IPS DF 4.7 (cell line): ENCODE data around the gene F2RL3.

Experiments used
- DNase-seq: peaks from one replicate; pipeline ENCODE4 v3.0.0-alpha.2; 2013; ENCODE audit warnings: low spot score; ENCODE audit errors: extremely low read depth

Gene F2RL3

DNA sequence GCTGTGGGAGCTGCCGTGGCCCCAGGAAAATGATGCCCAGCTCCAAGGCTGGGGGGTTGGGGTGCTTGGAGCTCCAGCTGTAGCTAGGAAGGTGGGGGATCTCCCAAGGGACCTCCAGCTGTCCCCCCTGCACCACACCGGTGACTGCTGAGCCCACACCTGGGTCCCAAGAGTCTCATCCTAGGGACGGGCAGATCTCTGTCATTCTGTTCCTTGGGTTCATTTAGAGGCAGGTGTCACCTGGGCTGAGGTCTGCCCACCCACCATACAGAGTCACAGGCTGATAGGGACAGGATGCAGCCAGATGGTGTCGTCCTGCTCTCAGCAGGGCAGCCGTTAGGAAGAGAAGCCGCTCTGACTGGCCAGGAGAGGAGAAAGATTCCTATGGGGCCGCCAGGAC is 5.3 kb downstream of the F2RL3 start:
- no peak for DNase-seq

DNA sequence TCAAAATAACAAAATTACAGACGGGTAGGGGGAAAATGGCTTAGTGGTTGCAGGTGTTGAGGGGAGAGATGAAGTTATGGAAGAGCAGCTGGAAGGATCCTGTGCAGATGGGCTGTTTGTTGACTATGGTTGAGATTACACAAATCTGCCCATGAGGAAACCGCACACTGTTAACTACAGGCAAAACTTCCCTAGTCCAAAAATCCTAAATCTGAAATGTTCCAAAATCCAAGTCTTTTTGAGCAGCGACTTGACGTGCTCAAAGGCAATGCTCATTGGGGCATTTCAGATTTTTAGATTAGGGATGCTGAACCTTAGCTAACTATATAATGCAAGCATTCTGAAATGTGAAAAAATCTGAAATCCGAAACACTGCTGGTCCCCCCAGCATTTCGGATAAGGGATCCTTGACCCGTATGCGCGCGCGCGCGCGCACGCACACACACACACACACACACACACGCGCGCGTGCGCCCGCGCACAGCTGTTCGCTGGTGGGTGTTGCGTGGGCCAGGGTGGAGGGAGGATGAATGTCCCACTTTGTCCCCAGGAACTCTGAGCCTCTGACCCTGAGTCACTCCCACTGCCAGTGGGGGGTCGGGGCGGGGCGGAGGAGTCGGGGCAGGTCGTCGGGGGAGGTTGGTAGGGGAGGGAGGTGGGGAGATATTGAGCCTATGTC is 6.8 kb downstream of the F2RL3 start:
- DNase-seq: no peak

DNA sequence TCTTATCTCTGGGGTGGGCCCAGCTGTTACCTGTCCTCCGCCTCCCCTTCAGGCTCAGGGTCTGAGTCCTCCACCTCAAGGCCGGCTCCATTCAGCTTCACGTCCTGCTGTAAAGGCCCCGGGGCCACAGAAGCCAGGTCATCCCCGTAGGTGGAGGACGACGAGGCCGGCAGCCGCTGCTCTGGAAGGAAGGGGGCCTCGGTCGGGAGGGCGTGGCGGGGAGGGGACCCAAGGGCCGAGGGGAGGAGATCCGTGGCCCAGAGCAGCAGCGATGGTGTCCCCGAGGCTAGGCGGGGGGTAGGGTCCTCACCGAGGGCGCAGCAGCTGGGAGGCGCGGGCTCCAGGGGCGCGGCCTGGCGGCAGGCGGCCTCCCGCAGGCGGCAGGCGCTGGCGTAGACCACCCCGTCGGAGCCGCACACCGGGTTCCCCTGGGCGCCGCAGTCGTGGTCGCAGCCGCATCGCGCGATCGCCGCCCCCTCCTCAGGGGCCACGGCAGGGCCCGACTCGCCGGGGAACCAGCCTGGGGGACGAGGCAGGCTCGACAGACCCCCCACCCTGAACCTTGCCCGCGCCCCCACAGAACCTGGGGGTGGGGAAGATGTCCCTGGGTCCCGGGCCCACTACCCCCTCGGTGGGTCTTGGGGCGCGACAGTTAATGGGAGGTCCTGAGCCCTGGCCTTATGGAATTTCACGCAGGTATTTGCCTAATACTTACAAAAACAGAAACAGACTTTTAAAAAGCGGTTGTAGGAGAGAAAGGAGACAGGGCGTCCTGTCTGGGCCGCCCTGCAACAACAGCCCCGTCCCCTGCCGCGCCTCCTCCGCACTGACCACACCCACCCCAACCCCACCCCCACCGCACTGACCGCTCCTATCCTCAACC is 7.6 kb downstream of the F2RL3 start:
- DNase-seq: no peak

DNA sequence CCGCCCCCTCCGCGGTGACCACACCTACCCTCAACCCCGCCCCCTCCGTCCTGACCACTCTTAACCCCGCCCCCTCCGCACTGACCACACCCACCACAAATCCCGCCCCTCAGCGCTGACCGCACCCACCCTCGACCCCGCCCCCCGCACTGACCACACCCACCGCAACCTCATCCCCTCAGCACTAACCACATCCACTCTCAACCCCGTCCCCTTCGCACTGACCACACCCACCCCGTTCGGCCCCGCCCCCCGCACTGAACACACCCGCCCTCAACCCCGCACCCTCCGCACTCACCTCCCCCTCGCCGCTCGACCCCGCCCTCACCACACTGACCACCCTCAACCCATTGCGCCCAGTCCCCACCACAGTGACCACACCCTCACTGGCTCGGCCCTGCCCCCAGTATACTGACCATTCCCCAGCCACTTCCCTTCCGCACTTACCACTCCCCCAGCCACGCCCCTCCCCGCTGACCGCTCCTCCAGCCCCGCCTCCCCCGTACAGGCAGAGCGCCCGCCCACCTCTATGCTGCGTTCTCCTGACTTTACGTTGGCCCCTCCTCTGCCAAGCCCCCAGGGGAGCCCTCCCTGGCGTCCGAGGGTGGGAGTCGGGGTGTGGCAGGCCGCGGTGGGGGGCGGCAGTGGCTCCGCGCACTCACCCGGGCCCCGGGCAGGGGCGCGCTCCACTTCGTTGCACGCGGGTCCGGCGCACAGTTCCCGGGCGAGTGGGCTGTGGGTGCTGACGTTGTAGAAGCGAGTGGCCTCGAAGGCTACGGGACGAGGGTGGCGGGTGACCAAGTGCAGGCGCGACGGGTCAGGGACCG is 8.4 kb downstream of the F2RL3 start:
- DNase-seq: peak; percentile 66

DNA sequence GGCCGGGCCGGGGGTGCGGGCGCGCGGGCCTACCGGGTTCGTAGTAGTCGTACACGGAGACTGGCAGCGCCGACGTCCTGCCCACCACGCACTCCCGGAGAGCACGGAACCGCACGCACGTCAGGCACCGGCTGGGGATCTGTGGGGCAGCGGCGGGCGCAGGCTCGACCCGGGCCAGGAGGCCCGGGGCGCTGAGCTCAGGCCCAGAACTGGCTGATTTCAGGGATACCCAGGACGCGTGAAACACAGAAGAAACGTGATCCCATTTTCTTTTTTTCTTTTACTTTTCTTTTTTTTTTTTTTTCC is 9.0 kb downstream of the F2RL3 start:
- no peak for DNase-seq

DNA sequence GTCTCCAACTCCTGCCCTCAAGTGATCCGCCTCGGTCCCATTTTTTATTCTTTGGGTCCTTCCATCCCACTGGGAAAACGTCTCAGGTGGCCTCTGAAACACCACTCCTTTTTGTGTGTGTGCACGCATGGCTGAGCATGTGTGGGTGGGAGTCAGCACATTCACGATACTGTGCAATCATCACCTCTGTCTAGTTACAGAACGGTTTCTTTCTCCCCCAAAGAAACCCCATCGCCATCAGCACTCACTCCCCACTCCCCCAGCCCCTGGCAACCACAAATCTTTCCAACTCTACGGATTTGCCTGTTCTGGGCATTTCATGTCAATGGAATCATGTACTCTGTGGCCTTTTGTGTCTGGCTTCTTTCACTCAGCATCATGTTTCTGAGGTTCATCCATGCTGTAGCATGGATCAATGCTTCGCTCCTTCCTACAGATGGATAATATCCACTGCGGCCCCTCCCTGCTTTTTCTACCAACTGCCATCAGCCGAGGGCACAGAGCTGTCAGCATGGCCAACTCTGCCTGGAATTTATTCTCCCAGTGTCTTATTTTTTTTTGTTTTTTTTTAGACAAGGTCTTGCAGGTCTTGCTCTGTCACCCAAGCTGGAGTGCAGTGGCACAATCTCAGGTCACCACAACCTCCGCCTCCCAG is 9.7 kb downstream of the F2RL3 start:
- DNase-seq: no peak

DNA sequence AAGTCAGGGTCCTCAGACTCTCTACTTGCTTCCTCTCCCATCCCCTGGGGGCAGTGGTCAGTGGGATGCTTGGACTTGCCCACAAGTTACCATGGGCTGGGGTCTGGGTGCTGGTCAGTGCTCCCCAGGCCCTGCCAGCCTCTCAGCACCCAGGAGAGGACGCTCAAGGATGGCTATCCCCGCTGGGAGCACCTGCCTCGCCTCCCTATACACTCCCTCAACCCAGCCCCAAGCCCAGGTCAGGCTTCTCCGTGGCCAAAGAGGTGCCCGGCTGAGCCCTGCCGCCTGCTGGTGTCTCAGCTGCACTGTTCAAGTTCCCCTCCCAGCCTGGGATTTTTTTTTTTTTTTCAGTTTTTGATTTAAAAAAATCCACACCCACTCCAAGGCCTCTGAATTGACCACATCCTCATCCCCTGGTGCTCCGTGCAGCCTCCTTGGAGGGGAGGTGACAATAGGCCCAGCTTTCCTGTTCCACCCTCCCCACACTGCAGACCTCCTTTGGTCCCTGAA is 10.8 kb downstream of the F2RL3 start:
- no peak for DNase-seq

DNA sequence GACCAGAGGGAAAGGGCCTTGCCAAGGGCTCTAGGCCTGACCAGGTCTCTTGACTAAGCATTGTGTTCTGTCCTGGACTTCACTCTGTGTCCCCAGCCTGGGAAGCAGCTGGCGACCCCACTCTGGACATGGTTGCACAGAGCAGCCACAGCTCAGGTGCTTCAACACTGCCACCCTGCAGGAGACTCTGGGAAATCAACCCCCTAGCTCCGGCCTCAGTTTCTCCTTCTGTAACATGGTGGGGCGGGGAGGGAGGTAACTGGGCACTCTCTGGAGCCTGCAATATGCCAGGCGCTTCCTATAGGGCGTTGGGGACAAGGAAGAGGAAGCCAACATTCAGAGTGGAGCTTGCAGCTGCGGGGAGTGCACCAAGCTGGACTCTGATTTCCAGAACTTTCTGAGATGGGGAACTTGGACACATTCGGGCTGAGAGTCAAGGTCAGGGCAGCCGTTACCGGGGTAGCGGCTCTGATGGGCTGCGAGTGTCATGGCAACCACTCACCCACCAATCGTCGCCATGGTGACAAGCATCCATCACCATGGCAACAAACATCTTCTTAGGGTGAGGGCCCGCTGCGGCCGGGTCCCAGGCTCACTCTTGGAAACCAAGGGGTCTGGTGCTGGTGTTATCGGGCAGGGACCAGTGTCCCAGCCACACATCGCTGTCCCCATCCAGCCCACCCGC is 12.8 kb downstream of the F2RL3 start:
- DNase-seq: no peak

DNA sequence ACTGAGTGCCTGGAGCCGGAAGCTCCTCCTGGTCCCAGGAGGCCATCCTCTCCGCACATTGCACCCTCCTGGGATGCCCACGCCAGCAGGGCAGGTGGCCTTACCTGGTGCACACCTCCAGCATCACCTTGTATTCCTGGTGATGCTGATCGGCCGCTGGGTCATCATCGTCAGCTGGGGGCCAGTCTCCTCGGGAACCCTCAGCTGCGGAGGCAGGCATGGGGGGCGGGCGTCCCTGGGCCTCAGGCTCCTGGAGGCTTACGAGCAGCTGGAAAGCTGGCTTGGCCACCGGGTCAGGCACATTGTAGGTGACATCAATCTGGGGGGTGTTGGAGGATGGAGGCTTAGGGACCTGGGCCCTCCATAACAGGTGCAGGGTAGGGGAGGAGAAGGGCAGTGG is 13.7 kb downstream of the F2RL3 start:
- no peak for DNase-seq

DNA sequence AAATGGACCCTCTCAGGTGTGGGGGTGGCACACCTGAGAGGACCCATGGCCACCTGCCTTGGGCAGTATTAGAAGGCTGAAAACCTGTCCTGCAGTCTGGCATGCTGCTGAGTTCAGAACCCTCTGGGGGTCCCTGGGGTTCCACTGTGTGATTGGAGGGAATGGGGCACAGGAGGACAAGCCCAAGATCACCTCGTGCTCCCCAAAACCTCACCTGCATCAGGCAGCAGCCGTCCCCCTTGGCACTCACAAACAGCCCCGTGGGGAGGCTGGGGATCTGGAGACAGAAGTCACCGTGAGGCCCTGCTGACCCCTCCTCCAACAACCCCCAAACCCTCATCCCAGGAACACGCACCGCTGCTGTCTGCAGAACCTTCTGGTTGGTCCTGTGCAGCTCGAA is 14.5 kb downstream of the F2RL3 start:
- DNase-seq: no peak

DNA sequence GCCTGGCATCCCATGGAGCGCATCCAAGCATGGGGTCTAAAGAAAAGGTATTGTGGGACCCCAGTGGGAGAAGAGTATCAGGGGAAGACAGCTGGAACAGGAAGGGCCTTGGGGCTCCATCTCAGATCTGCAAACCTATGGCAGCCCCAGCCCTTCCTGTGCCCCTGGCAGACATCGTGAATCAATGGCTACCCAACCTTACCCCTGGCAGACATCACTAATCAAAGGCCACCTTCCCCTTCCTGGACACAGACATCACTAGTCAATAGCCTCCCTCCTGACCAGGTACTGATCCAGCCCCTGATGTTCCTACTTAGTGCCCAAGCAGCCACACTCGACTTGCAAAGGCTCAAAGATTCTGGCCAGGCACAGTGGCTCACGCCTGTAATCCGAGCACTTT is 15.8 kb downstream of the F2RL3 start:
- DNase-seq: no peak

DNA sequence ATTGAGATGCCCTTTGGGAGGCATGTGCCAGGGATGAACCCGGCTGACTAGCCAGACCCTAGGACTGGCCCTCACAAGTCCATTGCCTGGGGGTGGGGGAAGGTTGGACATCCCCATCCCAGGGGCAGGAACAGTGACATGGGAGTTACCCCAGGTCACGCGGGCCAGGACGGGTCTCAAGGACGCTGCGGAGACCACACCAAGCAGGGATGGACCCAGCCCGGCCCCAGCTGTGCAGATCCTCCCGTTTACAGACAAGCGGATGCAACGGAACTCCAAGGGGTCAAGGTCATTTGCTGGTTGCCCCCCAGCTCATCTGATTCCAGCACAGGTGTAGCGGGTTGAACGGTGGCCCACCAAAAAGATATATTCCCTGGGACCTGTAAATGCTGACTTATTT is 20.0 kb downstream of the F2RL3 start:
- no peak for DNase-seq

DNA sequence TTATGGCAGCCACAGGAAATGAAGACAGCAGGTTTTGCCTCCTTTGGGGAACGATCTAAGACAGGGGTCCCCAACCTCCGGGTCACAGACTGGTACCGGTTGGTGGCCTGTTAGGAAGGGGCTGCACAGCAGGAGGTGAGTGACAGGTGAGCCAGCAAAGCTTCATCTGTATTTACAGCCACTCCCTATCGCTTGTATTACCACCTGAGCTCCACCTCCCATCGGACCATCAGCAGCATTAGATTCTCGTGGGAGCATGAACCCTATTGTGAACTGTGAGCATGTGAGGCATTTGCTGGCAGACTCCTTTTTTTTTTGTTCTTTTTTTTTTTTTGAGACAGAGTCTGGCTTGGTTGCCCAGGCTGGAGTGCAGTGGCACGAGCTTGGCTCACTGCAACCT is 22.2 kb downstream of the F2RL3 start:
- DNase-seq: no peak

DNA sequence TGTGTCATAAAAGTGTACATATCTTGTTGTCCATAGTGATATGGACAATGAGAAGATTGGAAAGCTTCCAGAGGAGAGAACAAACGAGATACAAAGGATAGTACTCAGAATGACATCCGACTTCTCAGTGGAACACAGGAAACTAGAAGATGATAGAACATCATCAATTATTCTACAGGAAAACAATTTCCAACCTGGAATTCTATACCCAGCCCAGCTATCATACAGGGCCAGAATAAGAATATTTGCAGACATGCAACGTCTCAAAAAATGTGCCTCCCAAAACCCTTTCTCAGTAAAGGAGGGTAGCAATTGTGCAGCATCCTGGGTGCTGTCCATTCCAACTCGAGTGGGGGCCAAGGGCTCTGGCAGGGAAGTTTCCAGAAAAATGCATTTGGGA is 24.0 kb downstream of the F2RL3 start:
- no peak for DNase-seq

DNA sequence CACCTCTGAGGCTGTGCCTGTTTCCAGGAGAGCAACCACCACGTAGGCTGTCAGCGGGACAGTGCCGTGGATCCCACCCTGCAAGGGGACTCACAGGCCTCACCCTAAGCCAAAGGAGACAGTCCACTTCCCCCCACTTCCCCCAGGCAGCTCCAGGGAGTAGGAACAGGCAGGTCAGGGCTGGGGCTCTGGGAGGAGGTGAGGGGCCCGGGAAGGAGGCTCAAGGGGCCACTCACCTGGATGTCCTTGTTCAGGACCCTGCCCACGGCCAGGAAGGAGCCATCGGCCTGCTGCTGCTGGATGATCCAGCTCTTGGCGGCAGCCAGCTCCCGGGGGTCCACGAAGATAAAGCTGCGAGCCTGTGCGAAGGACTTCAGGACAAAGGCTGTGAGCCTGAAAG is 25.6 kb downstream of the F2RL3 start:
- no peak for DNase-seq

DNA sequence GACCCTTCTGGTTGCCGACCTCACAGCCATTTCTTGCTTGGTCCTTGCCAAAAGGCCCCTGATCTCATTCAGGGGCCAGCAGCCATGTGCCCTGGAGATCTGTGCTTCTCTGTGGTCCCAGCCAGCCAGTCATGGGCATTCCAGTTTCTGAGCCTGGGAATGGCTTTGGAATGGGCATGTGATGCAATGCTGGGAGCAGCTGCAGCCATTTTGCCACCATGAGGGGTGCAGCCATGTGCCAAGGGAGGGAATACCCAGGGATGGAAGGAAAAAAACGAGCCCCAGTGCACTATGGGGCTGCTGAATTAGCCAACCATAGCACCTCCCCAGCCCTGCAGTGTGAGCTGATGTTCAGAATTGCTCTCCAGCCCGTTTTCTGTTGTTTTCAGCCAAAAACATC is 26.3 kb downstream of the F2RL3 start:
- DNase-seq: no peak

DNA sequence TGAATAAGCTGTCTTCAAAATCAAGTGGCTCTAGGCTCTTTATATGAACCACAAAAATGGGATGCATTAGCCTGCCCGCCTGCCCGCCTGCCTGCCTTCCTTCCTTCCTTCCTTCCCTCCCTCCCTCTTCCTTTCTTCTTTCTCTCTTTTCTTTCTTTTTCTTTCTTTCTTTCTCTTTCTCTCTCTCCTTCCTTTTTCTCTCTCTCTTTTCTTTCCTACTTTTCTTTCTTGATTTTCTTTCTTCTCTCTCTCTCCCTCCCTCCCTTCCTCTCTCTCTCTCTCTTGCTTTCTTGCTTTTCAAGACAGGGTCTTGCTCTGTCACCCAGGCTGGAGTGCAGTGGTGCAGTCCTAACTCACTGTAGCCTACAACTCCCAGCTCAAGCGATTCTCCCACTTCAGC is 26.9 kb downstream of the F2RL3 start:
- no peak for DNase-seq

DNA sequence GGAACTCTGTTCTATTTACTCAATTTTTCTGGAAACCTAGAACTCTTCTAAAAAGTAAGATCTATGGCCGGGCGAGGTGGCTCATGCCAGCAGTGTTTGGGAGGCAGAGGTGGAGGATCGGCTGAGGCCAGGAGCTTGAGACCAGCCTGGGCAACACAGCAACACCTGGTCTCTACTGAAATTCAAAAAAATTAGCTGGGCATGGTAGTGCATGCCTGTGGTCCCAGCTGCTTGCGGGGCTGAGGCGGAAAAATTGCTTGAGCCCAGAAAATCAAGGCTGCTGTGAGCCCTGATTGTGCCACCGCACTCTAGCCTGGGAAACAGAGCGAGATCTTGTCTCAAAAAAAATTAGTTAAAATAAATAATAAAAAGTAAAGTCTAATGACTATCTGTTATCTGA is 28.6 kb downstream of the F2RL3 start:
- DNase-seq: no peak

DNA sequence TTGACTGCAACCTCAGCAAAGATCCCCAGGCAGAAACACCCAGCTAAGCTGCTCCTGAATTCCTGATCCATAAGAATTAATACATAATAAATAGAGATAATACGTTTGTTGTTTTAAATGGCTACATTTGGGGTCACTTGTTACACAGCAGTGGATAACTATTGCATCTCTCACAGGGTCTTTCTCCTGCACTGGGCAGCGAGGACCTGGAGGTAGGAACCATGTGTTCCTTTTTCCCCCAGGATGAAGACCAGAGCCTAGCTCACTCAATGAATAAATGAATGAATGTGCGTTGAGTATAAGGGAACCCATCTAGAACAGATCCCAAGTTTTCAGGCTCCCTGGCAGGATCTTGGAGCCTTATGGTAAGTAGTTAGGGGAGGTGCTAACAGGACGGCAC is 30.7 kb downstream of the F2RL3 start:
- DNase-seq: no peak

DNA sequence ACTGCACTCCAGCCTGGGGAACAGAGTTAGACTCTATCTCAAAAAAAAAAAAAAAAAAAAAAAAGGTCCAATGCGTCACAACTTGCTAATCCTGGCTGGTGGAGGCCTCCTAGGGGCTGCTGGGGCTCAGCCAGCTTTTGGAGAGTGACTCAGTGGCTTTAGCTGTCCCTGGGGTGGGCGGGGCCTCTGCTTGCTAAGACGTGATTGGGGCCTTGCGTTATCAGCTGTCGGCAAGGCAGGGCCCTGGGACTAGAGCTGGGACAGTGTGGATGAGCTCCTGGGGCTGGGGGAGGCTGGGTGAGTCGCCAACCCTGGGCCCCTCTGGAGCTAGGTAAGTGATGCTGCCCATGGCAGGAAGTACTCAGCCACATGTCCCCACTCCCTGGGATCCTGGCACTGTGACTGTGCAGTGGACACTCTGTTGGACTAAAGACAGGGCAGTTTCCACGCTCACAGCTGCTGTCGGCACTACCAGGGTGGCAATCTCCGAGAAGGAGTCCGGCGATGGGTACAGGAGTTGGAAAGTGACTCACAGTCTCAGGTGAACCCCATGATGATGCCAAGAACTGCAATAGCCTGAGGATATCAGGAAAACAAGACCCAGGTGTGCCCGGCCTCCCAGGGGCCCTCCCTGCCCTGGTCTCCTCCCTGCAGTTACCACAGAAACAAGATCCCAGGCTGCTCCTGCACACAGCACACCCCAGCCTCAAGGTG is 32.2 kb downstream of the F2RL3 start:
- no peak for DNase-seq
